Measurements from ENCODE around the gene RAPSN.

The RAPSN gene

DNA sequence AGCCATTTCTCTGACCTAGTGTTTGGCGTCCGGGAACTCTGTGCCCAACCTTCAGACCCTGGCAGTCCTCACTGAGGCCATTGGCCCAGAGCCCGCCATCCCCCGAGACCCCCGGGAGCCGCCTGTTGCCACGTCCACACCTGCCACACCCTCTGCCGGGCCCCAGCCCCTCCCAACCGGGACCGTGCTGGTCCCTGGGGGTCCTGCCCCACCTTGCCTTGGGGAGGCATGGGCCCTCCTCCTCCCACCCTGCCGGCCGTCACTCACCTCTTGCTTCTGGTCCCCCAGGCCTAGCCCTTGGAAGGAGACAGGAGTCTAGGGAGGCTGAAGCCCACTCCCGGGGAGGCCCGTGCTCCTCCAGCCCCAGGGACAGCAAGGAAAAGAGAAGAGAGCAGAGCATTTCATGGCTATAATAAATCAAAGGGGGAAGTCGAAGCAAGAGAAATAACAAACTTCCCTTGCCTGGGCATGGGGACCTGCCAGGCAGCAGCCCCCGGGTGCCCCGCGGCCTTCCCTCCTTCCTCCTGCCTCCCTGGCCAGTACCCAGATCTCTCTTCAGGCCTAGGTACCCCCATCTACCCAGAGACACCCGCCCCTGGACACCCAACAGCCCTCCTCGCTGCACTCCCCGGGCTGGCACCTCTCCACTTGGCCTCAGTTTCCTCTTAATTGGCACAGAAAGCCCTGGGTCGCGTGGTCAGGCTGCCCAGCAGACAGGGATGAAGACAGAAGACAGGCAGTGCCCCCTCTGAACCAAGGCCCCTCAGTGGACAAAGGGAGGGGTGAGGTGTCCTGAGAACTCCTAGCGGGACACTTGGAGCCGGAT lies 53.5 kb downstream of the RAPSN start:
- no peak overlapping the region for H4K5ac ChIP-seq (ENCODE audit: low read length)
- no peak overlapping the region for H3K18ac ChIP-seq (ENCODE audit: low read length)
- DNase-seq = no peak
- peak overlapping the region; percentile 34 for H3K56ac ChIP-seq (ENCODE audit: low read length)
- no peak overlapping the region for H3K4ac ChIP-seq (ENCODE audit: low read depth, low read length)
- no peak overlapping the region for H4K8ac ChIP-seq (ENCODE audit: low read depth, low read length)
- H3K4me2 ChIP-seq (ENCODE audit: low read length) = no peak overlapping the region
- no peak overlapping the region for H3K4me3 ChIP-seq (ENCODE audit: low read length)
- H3K27ac ChIP-seq (ENCODE audit: low read depth, low read length) = no peak overlapping the region
- H3K79me2 ChIP-seq (ENCODE audit: control insufficient read depth, insufficient read depth, low read length) = no peaks in the 10 kb centered on the region
- no peak overlapping the region for H2BK120ac ChIP-seq (ENCODE audit: low read depth, low read length)
- no peak overlapping the region for H2BK5ac ChIP-seq (ENCODE audit: low read length)
- H3K79me1 ChIP-seq (ENCODE audit: low read length) = no peaks in the 10 kb centered on the region
- H3K23ac ChIP-seq (ENCODE audit: low read length) = no peak overlapping the region
- WGBS (ENCODE audit: extremely low coverage, insufficient coverage, low lambda C conversion rate) = no CpG with 5 or more reads among the region's 25 CpGs
- no peaks in the 10 kb centered on the region for H3K36me3 ChIP-seq (ENCODE audit: control insufficient read depth, insufficient read depth, low read length)
- H2BK15ac ChIP-seq (replicated peaks; ENCODE audit: low read depth) = no peak overlapping the region
- H3K27me3 ChIP-seq (ENCODE audit: insufficient read depth, low read length, poor library complexity) = no peaks in the 10 kb centered on the region
- H3K4me1 ChIP-seq (ENCODE audit: control insufficient read depth, low read depth, low read length) = peaks cover 9% of the 10 kb centered on the region
- H2AK5ac ChIP-seq (ENCODE audit: low read length) = no peak overlapping the region
- H3K9ac ChIP-seq (ENCODE audit: low read length) = no peak overlapping the region

DNA sequence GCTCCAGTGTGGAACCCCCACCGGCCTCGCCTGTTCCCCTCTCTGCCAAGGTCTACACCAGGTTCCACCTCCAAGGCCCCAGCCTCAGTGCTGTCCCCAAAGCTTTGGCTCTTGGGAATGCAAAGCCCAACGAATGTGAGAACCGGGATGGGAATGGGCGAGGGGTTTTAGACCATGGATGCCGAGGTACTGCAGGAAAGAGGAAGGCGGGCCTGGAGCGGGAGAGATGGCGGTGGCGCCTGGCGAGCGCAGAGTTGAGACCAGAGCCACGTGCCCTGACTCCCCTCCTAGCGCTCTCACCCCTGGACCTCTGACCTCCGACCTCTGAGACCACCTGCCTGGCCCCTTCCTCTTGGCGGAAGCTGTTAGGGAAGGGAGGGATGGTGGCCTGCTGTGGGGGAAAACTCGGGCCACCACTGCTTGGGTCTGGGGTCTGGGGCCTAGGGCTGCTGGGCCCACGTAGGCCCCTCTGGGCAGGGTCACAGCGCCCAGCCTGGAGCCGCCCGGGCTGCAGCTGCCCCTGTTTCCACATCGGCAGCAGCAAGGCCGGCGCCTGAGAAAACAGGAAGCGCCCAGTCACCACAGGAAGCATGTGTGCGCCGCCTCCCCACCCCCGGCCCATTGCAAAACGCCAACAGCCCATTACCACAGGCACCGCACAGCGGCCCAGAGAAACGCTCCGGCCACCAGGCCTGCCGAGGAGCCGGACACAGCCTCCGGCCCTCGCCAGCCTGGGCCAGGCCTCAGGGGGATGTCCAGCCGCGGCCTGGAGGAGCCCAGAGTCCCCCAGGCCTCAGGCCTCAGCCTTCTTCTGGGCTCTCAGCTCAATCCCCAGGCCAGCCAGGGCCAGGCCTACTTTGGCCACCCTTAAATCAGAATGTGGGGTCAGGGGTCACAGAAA lies 54.4 kb downstream of the RAPSN start:
- Histone ChIP-seq H3K27me3 (ENCODE audit: insufficient read depth, low read length, poor library complexity) (no peaks in the 10 kb centered on the region), H3K36me3 (ENCODE audit: control insufficient read depth, insufficient read depth, low read length) (no peaks in the 10 kb centered on the region), H3K4ac (ENCODE audit: low read depth, low read length) (no peak overlapping the region), H3K9ac (ENCODE audit: low read length) (no peak overlapping the region), H2BK15ac (replicated peaks; ENCODE audit: low read depth) (no peak overlapping the region), H3K18ac (ENCODE audit: low read length) (no peak overlapping the region), H3K79me2 (ENCODE audit: control insufficient read depth, insufficient read depth, low read length) (no peaks in the 10 kb centered on the region), H3K56ac (ENCODE audit: low read length) (no peak overlapping the region), H3K23ac (ENCODE audit: low read length) (no peak overlapping the region), H3K4me2 (ENCODE audit: low read length) (no peak overlapping the region), H3K79me1 (ENCODE audit: low read length) (no peaks in the 10 kb centered on the region), H3K4me3 (ENCODE audit: low read length) (no peak overlapping the region), H2BK5ac (ENCODE audit: low read length) (no peak overlapping the region), H3K27ac (ENCODE audit: low read depth, low read length) (no peak overlapping the region), H4K5ac (ENCODE audit: low read length) (no peak overlapping the region), H4K8ac (ENCODE audit: low read depth, low read length) (no peak overlapping the region), H2AK5ac (ENCODE audit: low read length) (no peak overlapping the region), H2BK120ac (ENCODE audit: low read depth, low read length) (no peak overlapping the region), H3K4me1 (ENCODE audit: control insufficient read depth, low read depth, low read length) (peaks cover 6% of the 10 kb centered on the region)
- no CpG with 5 or more reads among the region's 39 CpGs for WGBS (ENCODE audit: extremely low coverage, insufficient coverage, low lambda C conversion rate)
- no peak for DNase-seq

DNA sequence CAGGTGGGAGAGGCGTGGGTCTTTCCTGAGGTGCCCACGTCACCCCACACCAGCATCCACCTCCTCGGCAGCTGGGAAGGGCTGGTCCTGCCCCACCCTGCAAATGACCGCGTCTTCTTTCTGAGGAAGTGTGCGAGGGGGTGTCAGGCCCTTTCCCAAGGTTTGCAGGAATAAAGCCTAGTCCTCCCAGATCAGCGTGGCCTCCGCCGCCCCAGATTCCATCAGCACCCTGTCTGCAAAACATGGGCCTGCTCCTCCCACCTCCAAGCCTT lies 55.0 kb downstream of the RAPSN start:
- H3K4me1 ChIP-seq (ENCODE audit: control insufficient read depth, low read depth, low read length) = peaks cover 6% of the 10 kb centered on the region
- no peaks in the 10 kb centered on the region for H3K36me3 ChIP-seq (ENCODE audit: control insufficient read depth, insufficient read depth, low read length)
- DNase-seq = no peak
- no peak overlapping the region for H4K8ac ChIP-seq (ENCODE audit: low read depth, low read length)
- no peak overlapping the region for H3K27ac ChIP-seq (ENCODE audit: low read depth, low read length)
- no peak overlapping the region for H3K4me2 ChIP-seq (ENCODE audit: low read length)
- no peak overlapping the region for H3K4me3 ChIP-seq (ENCODE audit: low read length)
- H3K4ac ChIP-seq (ENCODE audit: low read depth, low read length) = no peak overlapping the region
- no peak overlapping the region for H2BK15ac ChIP-seq (replicated peaks; ENCODE audit: low read depth)
- WGBS (ENCODE audit: extremely low coverage, insufficient coverage, low lambda C conversion rate) = no CpG with 5 or more reads among the region's 9 CpGs
- no peak overlapping the region for H3K56ac ChIP-seq (ENCODE audit: low read length)
- H3K23ac ChIP-seq (ENCODE audit: low read length) = no peak overlapping the region
- H2BK120ac ChIP-seq (ENCODE audit: low read depth, low read length) = no peak overlapping the region
- H3K18ac ChIP-seq (ENCODE audit: low read length) = no peak overlapping the region
- no peaks in the 10 kb centered on the region for H3K79me1 ChIP-seq (ENCODE audit: low read length)
- no peak overlapping the region for H3K9ac ChIP-seq (ENCODE audit: low read length)
- H3K27me3 ChIP-seq (ENCODE audit: insufficient read depth, low read length, poor library complexity) = no peaks in the 10 kb centered on the region
- H4K5ac ChIP-seq (ENCODE audit: low read length) = no peak overlapping the region
- H2BK5ac ChIP-seq (ENCODE audit: low read length) = no peak overlapping the region
- no peak overlapping the region for H2AK5ac ChIP-seq (ENCODE audit: low read length)
- H3K79me2 ChIP-seq (ENCODE audit: control insufficient read depth, insufficient read depth, low read length) = no peaks in the 10 kb centered on the region

DNA sequence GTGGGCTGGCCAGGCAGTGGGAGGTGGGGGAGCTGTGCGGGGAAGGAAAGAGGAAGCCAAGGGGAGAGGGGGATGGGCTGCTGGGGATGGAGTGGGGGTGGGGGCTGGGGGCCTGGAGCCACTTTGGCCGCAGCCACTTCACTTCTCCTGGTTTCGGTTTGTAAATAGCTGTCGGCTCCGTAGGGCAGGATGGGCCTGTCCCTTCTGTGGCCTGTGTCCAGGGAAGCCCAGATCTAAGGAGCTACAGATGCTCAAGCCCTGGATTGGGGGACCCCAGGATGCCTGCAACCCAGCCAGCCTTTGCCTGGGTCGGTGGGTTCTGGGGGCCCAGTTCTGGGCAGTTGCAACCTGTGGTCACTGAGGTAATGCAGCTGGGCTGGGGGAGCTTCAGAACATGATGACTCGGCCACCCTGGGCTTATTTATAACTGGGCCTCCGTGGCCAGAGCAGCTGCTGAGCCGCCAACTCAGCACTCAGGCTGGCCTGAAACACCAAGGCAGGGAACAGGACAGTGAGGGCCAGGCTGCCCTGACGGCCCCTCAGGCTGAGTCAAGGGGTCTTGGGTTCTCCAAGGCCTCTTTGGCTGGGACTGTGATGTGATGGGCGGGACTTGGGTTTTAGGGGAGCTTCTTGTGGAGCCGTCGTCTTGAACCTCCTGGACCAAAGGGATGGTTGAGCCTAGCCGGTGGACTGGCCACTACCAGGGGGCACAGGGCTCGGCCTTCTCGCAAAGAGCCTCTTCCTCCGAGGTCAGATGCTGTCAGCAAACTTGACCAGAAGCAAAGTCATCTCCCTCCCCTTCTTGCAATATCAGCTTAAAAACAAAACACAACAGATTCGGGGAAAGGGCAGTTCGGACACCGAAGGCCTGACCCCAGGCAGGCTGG lies 55.5 kb downstream of the RAPSN start:
- Histone ChIP-seq H3K56ac (ENCODE audit: low read length) (peak overlapping the region; percentile 32), H4K8ac (ENCODE audit: low read depth, low read length) (no peak overlapping the region), H2AK5ac (ENCODE audit: low read length) (no peak overlapping the region), H3K79me2 (ENCODE audit: control insufficient read depth, insufficient read depth, low read length) (no peaks in the 10 kb centered on the region), H3K4me2 (ENCODE audit: low read length) (no peak overlapping the region), H3K18ac (ENCODE audit: low read length) (no peak overlapping the region), H3K4me3 (ENCODE audit: low read length) (no peak overlapping the region), H3K36me3 (ENCODE audit: control insufficient read depth, insufficient read depth, low read length) (no peaks in the 10 kb centered on the region), H3K79me1 (ENCODE audit: low read length) (no peaks in the 10 kb centered on the region), H4K5ac (ENCODE audit: low read length) (no peak overlapping the region), H3K9ac (ENCODE audit: low read length) (no peak overlapping the region), H3K4ac (ENCODE audit: low read depth, low read length) (no peak overlapping the region), H2BK15ac (replicated peaks; ENCODE audit: low read depth) (no peak overlapping the region), H2BK120ac (ENCODE audit: low read depth, low read length) (no peak overlapping the region), H3K4me1 (ENCODE audit: control insufficient read depth, low read depth, low read length) (peaks cover 4% of the 10 kb centered on the region), H3K27ac (ENCODE audit: low read depth, low read length) (no peak overlapping the region), H2BK5ac (ENCODE audit: low read length) (no peak overlapping the region), H3K27me3 (ENCODE audit: insufficient read depth, low read length, poor library complexity) (no peaks in the 10 kb centered on the region), H3K23ac (ENCODE audit: low read length) (no peak overlapping the region)
- no CpG with 5 or more reads among the region's 20 CpGs for WGBS (ENCODE audit: extremely low coverage, insufficient coverage, low lambda C conversion rate)
- DNase-seq = no peak

DNA sequence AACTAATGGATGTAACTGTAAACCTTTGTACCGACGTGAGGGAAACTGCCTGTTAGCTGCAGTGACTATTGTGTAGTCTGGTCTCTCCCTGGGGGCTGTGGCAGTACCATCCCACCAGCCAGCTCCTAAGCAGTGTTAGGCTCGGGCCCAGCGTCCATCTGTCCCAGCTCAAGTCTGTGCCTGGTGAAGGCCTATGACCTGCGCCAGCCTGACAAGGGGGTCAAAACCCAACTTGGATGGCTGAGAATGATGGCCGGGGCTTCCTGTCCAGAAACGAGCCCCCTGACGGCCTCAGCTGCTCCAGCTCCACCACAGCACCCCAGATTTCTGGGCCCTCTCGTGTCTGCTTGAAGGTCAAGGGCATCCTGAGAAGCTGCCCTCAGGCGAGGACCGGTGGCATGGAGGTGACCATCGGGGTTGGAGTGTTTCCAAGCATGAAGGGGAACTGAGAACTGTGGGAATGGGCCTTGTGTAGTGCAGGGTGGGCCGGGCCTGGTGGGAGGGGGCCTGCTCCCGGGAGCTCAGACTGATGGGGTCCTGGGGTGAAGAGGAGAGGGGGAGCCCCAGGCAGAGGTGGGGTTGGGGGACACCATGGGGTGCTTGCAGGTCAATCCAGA lies 56.3 kb downstream of the RAPSN start:
- Histone ChIP-seq H3K27me3 (ENCODE audit: insufficient read depth, low read length, poor library complexity) (no peaks in the 10 kb centered on the region), H3K4me3 (ENCODE audit: low read length) (no peak overlapping the region), H3K23ac (ENCODE audit: low read length) (peak overlapping the region; percentile 60), H3K56ac (ENCODE audit: low read length) (peak overlapping the region; percentile 64), H3K79me1 (ENCODE audit: low read length) (no peaks in the 10 kb centered on the region), H3K4ac (ENCODE audit: low read depth, low read length) (no peak overlapping the region), H3K79me2 (ENCODE audit: control insufficient read depth, insufficient read depth, low read length) (no peaks in the 10 kb centered on the region), H3K27ac (ENCODE audit: low read depth, low read length) (no peak overlapping the region), H2AK5ac (ENCODE audit: low read length) (no peak overlapping the region), H2BK15ac (replicated peaks; ENCODE audit: low read depth) (no peak overlapping the region), H3K4me1 (ENCODE audit: control insufficient read depth, low read depth, low read length) (no peaks in the 10 kb centered on the region), H3K4me2 (ENCODE audit: low read length) (no peak overlapping the region), H2BK120ac (ENCODE audit: low read depth, low read length) (no peak overlapping the region), H3K9ac (ENCODE audit: low read length) (no peak overlapping the region), H4K5ac (ENCODE audit: low read length) (no peak overlapping the region), H4K8ac (ENCODE audit: low read depth, low read length) (no peak overlapping the region), H3K36me3 (ENCODE audit: control insufficient read depth, insufficient read depth, low read length) (no peaks in the 10 kb centered on the region), H3K18ac (ENCODE audit: low read length) (no peak overlapping the region), H2BK5ac (ENCODE audit: low read length) (no peak overlapping the region)
- no peak for DNase-seq
- no CpG with 5 or more reads among the region's 14 CpGs for WGBS (ENCODE audit: extremely low coverage, insufficient coverage, low lambda C conversion rate)
